ENCODE results near the gene NEK9. TPM values are rescaled to one million over a fixed set of nuclear protein-coding genes. Genes with fewer than 3 reads are reported as not detected.

NEK9 gene
- total RNA-seq, 1 donor from 2014 or later = 74.3 TPM

GRCh38 chr14:75041613-75042012, 85.2 kb downstream of the NEK9 start:
- Mint-ChIP-seq H3K4me1 (ENCODE audit: unreplicated experiment) (no peaks in the 10 kb centered on the region), H3K9me3 (ENCODE audit: unreplicated experiment) (no peaks in the 10 kb centered on the region), H3K27ac (ENCODE audit: unreplicated experiment) (no peak overlapping the region), H3K4me3 (ENCODE audit: unreplicated experiment) (no peak overlapping the region), H3K36me3 (ENCODE audit: low read depth, unreplicated experiment) (peaks cover 6% of the 10 kb centered on the region), H3K27me3 (ENCODE audit: unreplicated experiment) (no peaks in the 10 kb centered on the region)
- DNase-seq (ENCODE audit: low spot score) = no peak
- TF ChIP-seq CTCF (IDR thresholded peaks at IDR 0.05; ENCODE audit: unreplicated experiment) = no peak

GRCh38 chr14:75040959-75041358, 85.9 kb downstream of the NEK9 start:
- Mint-ChIP-seq H3K36me3 (ENCODE audit: low read depth, unreplicated experiment) (peaks cover 7% of the 10 kb centered on the region), H3K4me1 (ENCODE audit: unreplicated experiment) (no peaks in the 10 kb centered on the region), H3K27ac (ENCODE audit: unreplicated experiment) (no peak overlapping the region), H3K27me3 (ENCODE audit: unreplicated experiment) (no peaks in the 10 kb centered on the region), H3K4me3 (ENCODE audit: unreplicated experiment) (no peak overlapping the region), H3K9me3 (ENCODE audit: unreplicated experiment) (no peaks in the 10 kb centered on the region)
- no peak for DNase-seq (ENCODE audit: low spot score)
- TF ChIP-seq CTCF (IDR thresholded peaks at IDR 0.05; ENCODE audit: unreplicated experiment) = no peak

GRCh38 chr14:75040507-75040906, 86.3 kb downstream of the NEK9 start:
- Mint-ChIP-seq H3K27ac (ENCODE audit: unreplicated experiment) (no peak overlapping the region), H3K36me3 (ENCODE audit: low read depth, unreplicated experiment) (peaks cover 7% of the 10 kb centered on the region), H3K9me3 (ENCODE audit: unreplicated experiment) (no peaks in the 10 kb centered on the region), H3K27me3 (ENCODE audit: unreplicated experiment) (no peaks in the 10 kb centered on the region), H3K4me3 (ENCODE audit: unreplicated experiment) (no peak overlapping the region), H3K4me1 (ENCODE audit: unreplicated experiment) (no peaks in the 10 kb centered on the region)
- no peak for DNase-seq (ENCODE audit: low spot score)
- no peak for TF ChIP-seq CTCF (IDR thresholded peaks at IDR 0.05; ENCODE audit: unreplicated experiment)

GRCh38 chr14:75032939-75033338, 93.9 kb downstream of the NEK9 start:
- TF ChIP-seq CTCF (IDR thresholded peaks at IDR 0.05; ENCODE audit: unreplicated experiment) = no peak
- DNase-seq (ENCODE audit: low spot score) = no peak
- Mint-ChIP-seq H3K36me3 (ENCODE audit: low read depth, unreplicated experiment) (peaks cover 12% of the 10 kb centered on the region), H3K27me3 (ENCODE audit: unreplicated experiment) (no peaks in the 10 kb centered on the region), H3K4me1 (ENCODE audit: unreplicated experiment) (no peaks in the 10 kb centered on the region), H3K9me3 (ENCODE audit: unreplicated experiment) (no peaks in the 10 kb centered on the region), H3K27ac (ENCODE audit: unreplicated experiment) (no peak overlapping the region), H3K4me3 (ENCODE audit: unreplicated experiment) (no peak overlapping the region)

GRCh38 chr14:75030147-75030546, 96.7 kb downstream of the NEK9 start:
- Mint-ChIP-seq H3K4me3 (ENCODE audit: unreplicated experiment) (no peak overlapping the region), H3K4me1 (ENCODE audit: unreplicated experiment) (no peaks in the 10 kb centered on the region), H3K27ac (ENCODE audit: unreplicated experiment) (no peak overlapping the region), H3K9me3 (ENCODE audit: unreplicated experiment) (no peaks in the 10 kb centered on the region), H3K27me3 (ENCODE audit: unreplicated experiment) (no peaks in the 10 kb centered on the region), H3K36me3 (ENCODE audit: low read depth, unreplicated experiment) (peaks cover 4% of the 10 kb centered on the region)
- DNase-seq (ENCODE audit: low spot score) = no peak
- TF ChIP-seq CTCF (IDR thresholded peaks at IDR 0.05; ENCODE audit: unreplicated experiment) = no peak

Other genes with a start within 250 kb of the NEK9 start
- 125 TPM for gene DLST, start 245.1 kb downstream of the NEK9 start, total RNA-seq (ENCODE audit: unreplicated experiment)
- gene RPS6KL1, start 203.8 kb downstream of the NEK9 start, total RNA-seq (ENCODE audit: unreplicated experiment) = 2.3 TPM
- 6.5 TPM for gene PGF, start 171.5 kb downstream of the NEK9 start, total RNA-seq (ENCODE audit: unreplicated experiment)
- 31.8 TPM for gene EIF2B2, start 124.1 kb downstream of the NEK9 start, total RNA-seq (ENCODE audit: unreplicated experiment)
- gene MLH3, start 75.6 kb downstream of the NEK9 start, total RNA-seq (ENCODE audit: unreplicated experiment) = 17.2 TPM
- gene ACYP1, start 63.0 kb downstream of the NEK9 start, total RNA-seq (ENCODE audit: unreplicated experiment) = 5.8 TPM
- 1.6 TPM for gene ZC2HC1C, start 57.4 kb downstream of the NEK9 start, total RNA-seq (ENCODE audit: unreplicated experiment)
- gene TMED10, start 49.6 kb upstream of the NEK9 start, total RNA-seq (ENCODE audit: unreplicated experiment) = 312 TPM
- gene FOS, start 151.8 kb upstream of the NEK9 start, total RNA-seq (ENCODE audit: unreplicated experiment) = 41.5 TPM

All from endothelial cell (in vitro differentiated cells).